ENCODE results near the gene SUPT7L. TPM values are rescaled to one million over a fixed set of nuclear protein-coding genes. Genes with fewer than 3 reads are reported as not detected.

The SUPT7L gene
- total and polyA plus RNA-seq, 4 donors: 9.6 to 14.6 (median 11.5) TPM

GRCh38 chr2:27652790-27653189, 10.6 kb downstream of the SUPT7L start:
- Histone ChIP-seq H3K9me3 (ENCODE audit: control insufficient read depth in 4 of 4, low read length in 3 of 4) (no peaks in the 10 kb centered on the region), H3K4me1 (ENCODE audit: control insufficient read depth in 4 of 4, insufficient read depth in 4 of 4, low read length in 3 of 4) (peaks cover 0 to 7% (median 2%) of the 10 kb centered on the region in 4 donors), H3K27ac (ENCODE audit: low read depth in 1 of 2, low read length in 2 of 2) (no peak overlapping the region), H3K27me3 (ENCODE audit: control insufficient read depth in 4 of 4, insufficient read depth in 4 of 4, low read length in 3 of 4) (no peaks in the 10 kb centered on the region), H3K36me3 (ENCODE audit: control insufficient read depth in 4 of 4, insufficient read depth in 3 of 4, low read depth in 1 of 4, low read length in 3 of 4) (peaks cover 17 to 83% (median 61%) of the 10 kb centered on the region in 4 donors), H3K4me3 (ENCODE audit: low read depth in 1 of 3, low read length in 3 of 3) (no peak overlapping the region), H3K9ac (ENCODE audit: low read depth in 1 of 2, low read length in 2 of 2) (no peak overlapping the region)
- TF ChIP-seq FOXA2 (IDR thresholded peaks at IDR 0.05) (no peak), RAD21 (IDR thresholded peaks at IDR 0.05) (no peak), HNF4A (conservative IDR thresholded peaks at IDR 0.05) (no peak), EGR1 (IDR thresholded peaks at IDR 0.05; ENCODE audit: low read depth in 2 of 2) (no peak), REST (IDR thresholded peaks at IDR 0.05) (no peak), SP1 (IDR thresholded peaks at IDR 0.05) (no peak), YY1 (IDR thresholded peaks at IDR 0.05) (no peak)
- 96% methylated on average over 1 of the region's 1 CpG for WGBS
- DNase-seq (ENCODE audit: low spot score): no peak

- Histone ChIP-seq H3K4me1 (ENCODE audit: control insufficient read depth in 4 of 4, insufficient read depth in 4 of 4, low read length in 3 of 4) (peaks cover 0 to 7% (median 2%) of the 10 kb centered on the region in 4 donors), H3K27ac (ENCODE audit: low read depth in 1 of 2, low read length in 2 of 2) (no peak overlapping the region), H3K36me3 (ENCODE audit: control insufficient read depth in 4 of 4, insufficient read depth in 3 of 4, low read depth in 1 of 4, low read length in 3 of 4) (peaks cover 16 to 81% (median 61%) of the 10 kb centered on the region in 4 donors), H3K4me3 (ENCODE audit: low read depth in 1 of 3, low read length in 3 of 3) (no peak overlapping the region), H3K27me3 (ENCODE audit: control insufficient read depth in 4 of 4, insufficient read depth in 4 of 4, low read length in 3 of 4) (no peaks in the 10 kb centered on the region), H3K9me3 (ENCODE audit: control insufficient read depth in 4 of 4, low read length in 3 of 4) (no peaks in the 10 kb centered on the region), H3K9ac (ENCODE audit: low read depth in 1 of 2, low read length in 2 of 2) (no peak overlapping the region)
- no peak for DNase-seq (ENCODE audit: low spot score)
- no peak for TF ChIP-seq HNF4A (conservative IDR thresholded peaks at IDR 0.05)
- no peak for TF ChIP-seq HNF4G (IDR thresholded peaks at IDR 0.05)
- TF ChIP-seq FOXA2 (IDR thresholded peaks at IDR 0.05): no peak
- no peak for TF ChIP-seq RAD21 (IDR thresholded peaks at IDR 0.05)
- no peak for TF ChIP-seq JUND (IDR thresholded peaks at IDR 0.05)
- TF ChIP-seq FOXA1 (IDR thresholded peaks at IDR 0.05): no peak
- no peak for TF ChIP-seq MAX (IDR thresholded peaks at IDR 0.05)
- TF ChIP-seq NR2F2 (IDR thresholded peaks at IDR 0.05): no peak
- TF ChIP-seq REST (IDR thresholded peaks at IDR 0.05): no peak
- TF ChIP-seq, protein P1, sequence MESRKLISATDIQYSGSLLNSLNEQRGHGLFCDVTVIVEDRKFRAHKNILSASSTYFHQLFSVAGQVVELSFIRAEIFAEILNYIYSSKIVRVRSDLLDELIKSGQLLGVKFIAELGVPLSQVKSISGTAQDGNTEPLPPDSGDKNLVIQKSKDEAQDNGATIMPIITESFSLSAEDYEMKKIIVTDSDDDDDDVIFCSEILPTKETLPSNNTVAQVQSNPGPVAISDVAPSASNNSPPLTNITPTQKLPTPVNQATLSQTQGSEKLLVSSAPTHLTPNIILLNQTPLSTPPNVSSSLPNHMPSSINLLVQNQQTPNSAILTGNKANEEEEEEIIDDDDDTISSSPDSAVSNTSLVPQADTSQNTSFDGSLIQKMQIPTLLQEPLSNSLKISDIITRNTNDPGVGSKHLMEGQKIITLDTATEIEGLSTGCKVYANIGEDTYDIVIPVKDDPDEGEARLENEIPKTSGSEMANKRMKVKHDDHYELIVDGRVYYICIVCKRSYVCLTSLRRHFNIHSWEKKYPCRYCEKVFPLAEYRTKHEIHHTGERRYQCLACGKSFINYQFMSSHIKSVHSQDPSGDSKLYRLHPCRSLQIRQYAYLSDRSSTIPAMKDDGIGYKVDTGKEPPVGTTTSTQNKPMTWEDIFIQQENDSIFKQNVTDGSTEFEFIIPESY (IDR thresholded peaks at IDR 0.05): no peak
- TF ChIP-seq CTCF (IDR thresholded peaks at IDR 0.05; ENCODE audit: low read depth, low read length, missing input control): no peak
- no peak for TF ChIP-seq YY1 (IDR thresholded peaks at IDR 0.05)
- TF ChIP-seq SP1 (IDR thresholded peaks at IDR 0.05): no peak
- TF ChIP-seq GABPA (IDR thresholded peaks at IDR 0.05 in 1 of 2, conservative IDR thresholded peaks at IDR 0.05 in 1 of 2): no peak
- no peak for TF ChIP-seq TAF1 (conservative IDR thresholded peaks at IDR 0.05)
- no peak for TF ChIP-seq EGR1 (IDR thresholded peaks at IDR 0.05; ENCODE audit: low read depth in 2 of 2)
- no peak for TF ChIP-seq RXRA (IDR thresholded peaks at IDR 0.05)
- TF ChIP-seq ATF3 (IDR thresholded peaks at IDR 0.05): no peak
These were observed 11.1 kb downstream of the SUPT7L start for GRCh38 chr2:27652341-27652740.
